ENCODE measurements around the gene COG7.

DNA sequence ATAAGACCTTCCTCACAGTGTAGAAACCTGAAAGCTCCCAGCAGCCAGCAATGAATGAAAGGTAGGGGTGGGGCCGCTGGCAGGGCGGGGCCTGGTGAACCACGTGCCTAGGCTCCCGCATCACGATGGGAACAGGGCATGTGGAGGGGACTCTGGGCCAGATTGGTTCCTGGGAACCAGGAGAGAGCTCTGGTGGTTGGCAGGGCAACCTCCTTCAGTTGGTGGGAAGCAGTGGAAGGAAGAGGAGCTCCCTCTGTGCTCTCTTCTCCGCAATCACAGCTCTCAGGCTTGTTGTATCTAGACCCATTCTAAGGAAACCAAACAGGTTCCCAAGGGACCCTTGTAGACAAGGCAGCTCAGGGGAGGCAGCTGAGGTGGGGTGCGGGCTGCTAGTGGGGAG, 46.8 kb upstream of the COG7 start:
- TF ChIP-seq CTCF (IDR thresholded peaks at IDR 0.05): no peak
- TF ChIP-seq POLR2A (IDR thresholded peaks at IDR 0.05): no peak
